Ureter (tissue), 1 donor: ENCODE measurements around the gene PPP2R2C. TPM values are rescaled to one million over a fixed set of nuclear protein-coding genes. Genes with fewer than 3 reads are reported as not detected.

Experiments
- DNase-seq: peaks from one replicate; pipeline ENCODE4 v3.0.0-alpha.2; 2020; ENCODE audit warnings: low spot score
- total RNA-seq: library from RNA; stranded (reverse); gene quantifications from one replicate; pipeline ENCODE4 v1.2.4, GENCODE V29; 2023
- donor health status: DM: yes; HTN: yes; CAD: no.

PPP2R2C gene
- total RNA-seq, 1 donor from 2014 or later, result 2.8 TPM

- DNase-seq, result no peak
Observed at GRCh38 chr4:6383009-6383404, 89.4 kb downstream of the PPP2R2C start.

GRCh38 chr4:6381571-6382123 is 90.8 kb downstream of the PPP2R2C start:
- DNase-seq, result no peak

GRCh38 chr4:6380746-6381410 is 91.5 kb downstream of the PPP2R2C start:
- DNase-seq, result no peak

- DNase-seq, result no peak
Observed at GRCh38 chr4:6379767-6380745, 92.4 kb downstream of the PPP2R2C start.

GRCh38 chr4:6378493-6379445 is 93.6 kb downstream of the PPP2R2C start:
- no peak for DNase-seq

GRCh38 chr4:6377626-6378492 is 94.6 kb downstream of the PPP2R2C start:
- no peak for DNase-seq

GRCh38 chr4:6375620-6376295 is 96.7 kb downstream of the PPP2R2C start:
- DNase-seq, result no peak

GRCh38 chr4:6374575-6374974 is 97.8 kb downstream of the PPP2R2C start:
- DNase-seq, result no peak

GRCh38 chr4:6373541-6374410 is 98.6 kb downstream of the PPP2R2C start:
- DNase-seq, result no peak

- no peak for DNase-seq
Observed at GRCh38 chr4:6372649-6373525, 99.5 kb downstream of the PPP2R2C start.

- no peak for DNase-seq
Observed at GRCh38 chr4:6371812-6372211, 100.6 kb downstream of the PPP2R2C start.

GRCh38 chr4:6371271-6371670 is 101.1 kb downstream of the PPP2R2C start:
- no peak for DNase-seq

- DNase-seq, result no peak
Observed at GRCh38 chr4:6369924-6370645, 102.3 kb downstream of the PPP2R2C start.

GRCh38 chr4:6369511-6369910 is 102.9 kb downstream of the PPP2R2C start:
- DNase-seq, result no peak

- no peak for DNase-seq
Observed at GRCh38 chr4:6369035-6369434, 103.4 kb downstream of the PPP2R2C start.

GRCh38 chr4:6368601-6369000 is 103.8 kb downstream of the PPP2R2C start:
- DNase-seq, result no peak

- DNase-seq, result no peak
Observed at GRCh38 chr4:6368096-6368495, 104.3 kb downstream of the PPP2R2C start.
